SW480 (cell line): ENCODE data around the gene CYP51A1.
"Not testable (repeated sequence)": the region's sequence is repeated elsewhere in the genome, so short reads cannot be mapped to it uniquely, and the experiment has no call there.

Experiments
- DNase-seq: peaks from one replicate; pipeline ENCODE4 v3.0.0-alpha.2; 2016; ENCODE audit warnings: low spot score

The CYP51A1 gene

GRCh38 chr7:92131093-92131492 lies 3.2 kb downstream of the CYP51A1 start:
- DNase-seq, result no peak

DNA sequence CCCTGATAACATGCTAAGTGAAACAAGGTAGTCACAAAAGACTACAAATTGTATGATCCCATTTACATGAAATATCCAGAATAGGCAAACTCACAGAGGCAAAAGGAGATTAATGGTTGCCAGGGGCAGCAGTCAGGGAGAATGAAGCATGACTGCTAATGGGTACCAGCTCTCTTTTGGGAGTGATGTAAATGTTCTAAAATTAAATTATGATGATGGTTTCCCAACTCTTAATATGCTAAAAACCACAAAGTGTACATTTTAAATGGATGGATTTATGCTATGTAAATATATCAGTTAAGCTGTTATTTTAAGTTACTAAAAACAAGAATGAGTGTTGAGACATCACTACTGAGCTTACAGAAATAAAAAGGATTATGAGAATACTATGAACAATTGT lies 12.6 kb downstream of the CYP51A1 start:
- no peak for DNase-seq

DNA sequence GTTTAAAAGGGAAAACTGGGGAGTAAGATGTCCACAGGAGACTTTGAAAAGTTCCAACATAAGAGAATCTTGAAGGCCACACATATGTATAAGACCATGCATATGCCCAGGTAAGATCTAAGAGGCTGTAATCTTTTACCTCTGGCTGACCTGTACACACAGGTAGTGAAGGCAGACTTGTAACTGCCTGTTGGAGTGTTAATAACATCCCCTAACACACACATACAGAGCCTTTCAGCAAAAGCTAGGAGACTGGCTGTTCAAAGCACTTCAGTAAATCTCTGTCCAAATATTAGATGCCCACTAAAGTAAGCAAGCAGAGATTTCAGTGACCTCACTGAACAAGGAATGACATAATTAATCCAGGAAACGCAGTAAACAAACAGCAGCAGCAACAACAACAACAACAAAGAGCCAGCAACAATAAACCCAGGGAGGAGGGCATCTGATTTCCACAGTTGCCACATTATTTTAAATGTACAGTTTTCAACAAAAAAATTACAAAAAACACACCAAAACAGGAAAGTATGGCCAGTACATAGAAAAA lies 15.0 kb downstream of the CYP51A1 start:
- no peak for DNase-seq

GRCh38 chr7:92116949-92117348 lies 17.3 kb downstream of the CYP51A1 start:
- DNase-seq, result no peak

DNA sequence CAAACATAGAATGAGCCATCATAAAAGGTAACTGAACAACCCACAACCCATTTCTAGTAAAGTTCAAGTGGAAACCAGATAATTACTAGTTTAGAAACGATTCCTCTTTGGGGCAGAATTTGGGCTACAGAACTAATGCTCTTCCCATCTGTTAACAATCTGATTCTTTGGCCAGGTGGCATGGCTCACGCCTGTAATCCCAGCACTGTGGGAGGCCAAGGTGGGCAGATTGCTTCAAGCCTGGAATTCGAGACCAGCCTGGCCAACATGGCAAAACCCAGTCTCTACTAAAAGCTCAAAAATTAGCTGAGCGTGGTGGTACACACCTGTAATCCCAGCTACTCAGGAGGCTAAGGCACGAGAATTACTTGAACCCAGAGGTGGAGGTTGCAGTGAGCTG lies 18.5 kb downstream of the CYP51A1 start:
- no peak for DNase-seq

GRCh38 chr7:92110857-92111256 lies 23.4 kb downstream of the CYP51A1 start:
- DNase-seq, result no peak

GRCh38 chr7:92108821-92109220 lies 25.5 kb downstream of the CYP51A1 start:
- DNase-seq, result no peak

DNA sequence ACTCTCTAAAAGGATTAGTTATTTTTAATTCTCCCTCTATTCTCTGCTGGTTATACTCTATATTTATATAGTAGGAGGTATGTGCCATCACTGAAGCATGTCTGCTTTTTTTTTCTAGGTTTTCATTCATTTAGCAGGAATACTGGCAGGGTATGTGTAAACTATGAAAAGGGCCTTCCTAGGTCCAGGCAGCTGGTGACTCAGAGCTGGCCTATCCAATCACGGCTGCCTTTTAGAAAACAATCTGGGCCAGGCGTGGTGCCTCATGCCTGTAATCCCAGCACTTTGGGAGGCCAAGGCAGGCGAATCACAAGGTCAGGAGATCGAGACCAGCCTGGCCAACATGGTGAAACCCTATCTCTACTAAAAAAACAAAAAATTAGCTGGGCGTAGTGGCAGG lies 31.4 kb downstream of the CYP51A1 start:
- DNase-seq, result not testable (repeated sequence)

DNA sequence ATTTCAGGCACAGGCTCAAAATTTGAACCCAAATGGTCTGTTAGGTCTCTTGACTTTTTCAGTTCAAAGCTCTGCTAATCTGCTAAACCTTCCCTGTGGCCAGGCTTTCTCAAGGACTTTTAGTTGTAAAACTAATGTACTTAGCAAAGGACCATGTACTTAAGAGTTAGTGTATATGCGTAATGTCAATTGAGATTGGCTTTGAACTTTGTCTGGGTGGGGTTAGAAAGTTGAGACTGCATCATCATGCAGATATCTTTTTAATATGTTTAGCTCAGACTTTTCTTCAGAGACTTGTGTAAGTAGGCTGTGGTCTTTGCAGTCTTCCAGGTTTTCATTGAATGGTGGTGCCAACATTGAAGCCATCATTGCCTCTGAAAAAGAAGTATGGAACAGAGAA lies 33.7 kb downstream of the CYP51A1 start:
- DNase-seq, result no peak

DNA sequence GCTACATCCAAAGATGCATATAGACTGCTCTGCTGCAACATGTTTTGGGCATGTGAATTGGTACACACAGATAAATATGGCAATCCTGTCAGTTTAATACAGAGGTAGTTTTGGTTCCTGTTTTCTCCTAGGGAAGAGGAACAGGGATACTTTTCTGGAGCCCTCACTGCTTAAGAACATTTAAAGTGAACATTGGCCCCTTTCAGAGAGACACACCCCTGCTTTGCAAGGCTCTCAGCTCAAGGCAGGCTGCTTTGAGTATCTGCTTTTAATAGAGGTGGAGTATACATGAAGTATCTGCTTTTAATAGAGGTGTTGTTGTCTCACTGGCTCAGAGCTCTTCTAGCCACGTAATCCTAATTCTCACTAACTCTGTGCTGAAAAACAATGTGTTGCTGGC lies 38.9 kb downstream of the CYP51A1 start:
- no peak for DNase-seq

- no peak for DNase-seq
These were observed 42.1 kb downstream of the CYP51A1 start for GRCh38 chr7:92092210-92092609.

DNA sequence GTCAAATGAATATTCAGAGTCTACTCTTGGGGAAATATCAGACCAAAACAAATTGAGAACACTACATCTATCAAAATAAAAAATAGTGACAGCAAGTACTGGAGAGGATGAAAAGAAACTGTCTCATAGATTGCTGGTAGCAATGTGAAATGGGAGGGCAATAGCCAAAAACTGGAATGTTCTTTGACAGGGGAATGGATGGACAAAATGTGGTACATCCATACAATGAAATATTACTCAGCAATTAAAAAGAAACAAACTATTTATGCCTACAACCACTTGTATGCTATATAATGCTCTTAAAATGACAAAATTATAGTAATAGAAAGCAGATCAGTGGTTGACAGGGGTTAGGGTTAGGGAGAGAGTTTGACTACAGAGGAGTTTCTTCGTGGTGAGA lies 46.0 kb downstream of the CYP51A1 start:
- no peak for DNase-seq

- DNase-seq, result not testable (repeated sequence)
These were observed 50.4 kb downstream of the CYP51A1 start for GRCh38 chr7:92083922-92084321.

GRCh38 chr7:92076509-92076908 lies 57.8 kb downstream of the CYP51A1 start:
- peak; percentile 74 for DNase-seq

- DNase-seq, result no peak
These were observed 58.7 kb downstream of the CYP51A1 start for GRCh38 chr7:92075455-92076158.

- DNase-seq, result no peak
These were observed 61.6 kb downstream of the CYP51A1 start for GRCh38 chr7:92072708-92073107.

DNA sequence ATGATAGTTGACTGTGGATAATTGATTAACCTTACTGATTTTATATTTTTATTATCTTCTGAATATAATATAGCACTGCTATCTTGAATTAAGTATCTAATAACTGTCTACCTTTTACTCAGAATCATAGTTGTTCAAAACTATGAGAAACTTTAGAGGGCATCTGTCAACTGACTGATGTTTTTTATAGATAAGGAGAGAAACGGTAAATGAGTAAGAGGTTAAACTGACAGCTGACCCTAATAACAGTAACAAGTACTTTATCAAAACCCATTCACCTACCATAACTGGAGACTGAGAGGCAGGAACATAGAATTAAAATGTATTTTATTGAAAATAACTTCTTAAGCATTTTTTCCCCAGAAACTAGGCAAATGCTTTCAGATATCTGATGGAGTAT lies 62.2 kb downstream of the CYP51A1 start:
- DNase-seq, result no peak

GRCh38 chr7:92071032-92071431 lies 63.2 kb downstream of the CYP51A1 start:
- no peak for DNase-seq

DNA sequence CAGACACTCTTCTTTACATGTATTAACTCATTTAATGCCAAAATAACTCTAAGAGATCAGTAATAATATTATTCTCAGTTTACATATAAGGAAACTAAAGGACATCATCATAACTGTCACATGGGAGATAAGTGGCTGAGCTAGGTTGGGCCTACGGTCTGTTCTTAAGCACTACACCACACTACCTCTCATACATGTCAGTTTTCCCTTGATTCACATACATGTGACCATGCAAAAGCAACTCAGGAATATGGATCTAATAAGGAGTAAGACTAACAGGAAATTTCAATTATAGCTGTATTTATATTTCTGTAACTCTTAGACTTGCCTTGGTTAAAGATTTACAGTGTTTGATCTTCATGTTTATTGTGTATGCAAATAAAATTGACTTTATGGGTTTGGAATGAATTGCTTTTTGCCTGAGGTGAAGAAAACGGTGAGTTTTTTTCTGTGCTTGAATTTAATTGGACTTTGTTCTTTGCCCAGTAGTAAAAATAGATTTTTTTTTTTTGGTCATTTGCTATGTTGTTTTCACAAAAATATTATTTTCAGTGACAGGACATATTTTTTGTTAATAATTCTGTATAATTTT lies 69.7 kb downstream of the CYP51A1 start:
- DNase-seq, result no peak
